Fibroblast of mammary gland (primary cell): ENCODE measurements around the gene SVIL.
A peak's percentile ranks its signal among the peaks of the same experiment; 100 is the strongest.

Source experiments
- DNase-seq: peaks from one replicate; pipeline ENCODE4 v3.0.0-alpha.2; 2010; ENCODE audit warnings: low read depth
- H3K4me3 ChIP-seq: 2 replicates; pipeline ENCODE4 v1.5.1; 2011; ENCODE audit warnings: low read depth, mild to moderate bottlenecking, low read length, moderate library complexity; ENCODE audit not compliant: control insufficient read depth
- CTCF ChIP-seq: conservative IDR thresholded peaks from 2 replicates; pipeline ENCODE4 v1.5.1; 2011; ENCODE audit warnings: low read depth, low read length, inconsistent platforms; ENCODE audit not compliant: control insufficient read depth, insufficient read depth

SVIL gene

GRCh38 chr10:29671968-29672367 lies 37.2 kb upstream of the SVIL start:
- DNase-seq, result no peak
- no peak for TF ChIP-seq CTCF
- H3K4me3 ChIP-seq, result no peak overlapping the region

- no peak for DNase-seq
- no peak overlapping the region for H3K4me3 ChIP-seq
- TF ChIP-seq CTCF, result no peak
These were observed 36.5 kb upstream of the SVIL start for GRCh38 chr10:29671228-29671780.

- no peak for TF ChIP-seq CTCF
- H3K4me3 ChIP-seq, result no peak overlapping the region
- DNase-seq, result no peak
These were observed 36.0 kb upstream of the SVIL start for GRCh38 chr10:29670761-29671160.

DNA sequence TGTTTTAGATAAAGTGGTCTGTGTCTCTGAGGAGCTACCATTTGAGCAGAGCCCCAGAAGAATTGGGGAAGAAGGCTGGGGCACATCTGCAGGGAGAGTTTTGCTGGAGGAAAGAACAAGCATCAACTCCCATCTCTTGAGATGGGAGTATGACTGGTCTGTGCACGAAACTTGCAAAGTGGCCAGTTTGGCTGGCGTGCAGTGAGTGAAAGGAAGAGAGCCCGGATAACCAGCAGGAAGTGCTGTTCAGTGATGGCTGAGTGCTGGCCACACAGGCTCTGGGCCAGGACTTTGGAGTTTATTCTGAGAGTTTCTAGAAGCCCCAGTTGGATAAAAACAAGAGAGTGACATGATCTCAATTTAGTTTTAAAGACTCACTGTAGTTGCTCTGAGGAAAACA lies 34.4 kb upstream of the SVIL start:
- no peak overlapping the region for H3K4me3 ChIP-seq
- DNase-seq, result peak; percentile 14
- TF ChIP-seq CTCF, result no peak

- no peak overlapping the region for H3K4me3 ChIP-seq
- TF ChIP-seq CTCF, result no peak
- DNase-seq, result peak; percentile 12
These were observed 33.9 kb upstream of the SVIL start for GRCh38 chr10:29668628-29669027.

DNA sequence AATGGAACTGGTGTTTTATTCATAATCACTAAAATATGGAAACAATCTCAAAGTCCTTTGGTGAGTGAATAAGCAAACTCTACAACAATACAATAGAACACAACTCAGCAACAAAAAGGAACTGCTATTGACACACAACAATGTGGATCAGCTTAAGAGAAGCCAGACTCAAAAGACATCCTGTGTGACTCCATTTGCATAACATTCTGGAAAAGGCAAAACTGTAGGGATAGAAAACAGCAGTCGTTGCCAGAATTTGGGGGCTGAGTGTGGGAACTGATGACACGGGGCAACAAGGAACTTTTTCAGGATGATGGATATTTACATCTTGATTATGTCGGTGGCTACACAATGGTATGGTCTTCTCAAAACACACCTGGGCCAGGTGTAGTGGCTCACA lies 32.4 kb upstream of the SVIL start:
- no peak overlapping the region for H3K4me3 ChIP-seq
- no peak for TF ChIP-seq CTCF
- DNase-seq, result peak; percentile 26

DNA sequence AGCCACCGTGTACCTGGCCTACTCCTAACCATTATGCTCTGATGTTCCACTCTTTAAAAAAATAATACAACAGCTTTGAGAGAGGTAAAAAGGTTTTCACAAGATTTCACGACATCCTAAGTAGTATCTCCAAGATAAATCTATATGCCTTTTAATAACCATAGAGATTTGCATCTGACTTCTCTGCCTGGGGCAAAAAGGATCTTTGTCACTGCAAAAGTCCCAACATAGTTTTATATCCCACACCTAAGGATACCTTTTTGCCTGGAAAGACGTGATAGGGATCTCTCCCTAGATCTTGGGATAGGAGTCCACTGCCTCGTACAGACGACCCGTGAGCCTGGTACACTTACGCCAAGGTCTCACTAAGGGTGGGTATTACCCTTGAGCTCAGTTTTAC lies 31.4 kb upstream of the SVIL start:
- TF ChIP-seq CTCF, result no peak
- H3K4me3 ChIP-seq, result no peak overlapping the region
- no peak for DNase-seq
